HG02885 (cell line): ENCODE data around the gene PHF21A.
"Not testable (repeated sequence)": the region's sequence is repeated elsewhere in the genome, so short reads cannot be mapped to it uniquely, and the experiment has no call there.

Experiments used
- ATAC-seq: cut with Tn5 transposase; IDR thresholded peaks from one replicate; pipeline ENCODE4 v1.9.1; 2021; ENCODE audit warnings: mild to moderate bottlenecking; ENCODE audit not compliant: unreplicated experiment, poor library complexity

The PHF21A gene

GRCh38 chr11:45994371-45995341, 126.6 kb downstream of the PHF21A start:
- no peak for ATAC-seq

- no peak for ATAC-seq
Measured at GRCh38 chr11:45993531-45994001, 127.7 kb downstream of the PHF21A start.

GRCh38 chr11:45988921-45989320, 132.3 kb downstream of the PHF21A start:
- ATAC-seq, result no peak

GRCh38 chr11:45985212-45985611, 136.0 kb downstream of the PHF21A start:
- ATAC-seq, result no peak

GRCh38 chr11:45984192-45984591, 137.1 kb downstream of the PHF21A start:
- no peak for ATAC-seq

GRCh38 chr11:45983471-45983845, 137.8 kb downstream of the PHF21A start:
- no peak for ATAC-seq

GRCh38 chr11:45982656-45983470, 138.4 kb downstream of the PHF21A start:
- no peak for ATAC-seq

- ATAC-seq, result not testable (repeated sequence)
Measured at GRCh38 chr11:45981826-45982225, 139.4 kb downstream of the PHF21A start.

GRCh38 chr11:45974806-45975205, 146.4 kb downstream of the PHF21A start:
- no peak for ATAC-seq

- no peak for ATAC-seq
Measured at GRCh38 chr11:45973601-45974000, 147.7 kb downstream of the PHF21A start.

- ATAC-seq, result no peak
Measured at GRCh38 chr11:45968901-45969300, 152.4 kb downstream of the PHF21A start.

GRCh38 chr11:45967506-45967905, 153.7 kb downstream of the PHF21A start:
- no peak for ATAC-seq

- ATAC-seq, result peak; percentile 80
Measured at GRCh38 chr11:45964911-45965389, 156.3 kb downstream of the PHF21A start.

- ATAC-seq, result no peak
Measured at GRCh38 chr11:45961751-45962240, 159.5 kb downstream of the PHF21A start.

GRCh38 chr11:45960387-45961095, 160.7 kb downstream of the PHF21A start:
- ATAC-seq, result no peak

GRCh38 chr11:45959851-45960250, 161.4 kb downstream of the PHF21A start:
- ATAC-seq, result no peak

GRCh38 chr11:45949992-45950407, 171.3 kb downstream of the PHF21A start:
- ATAC-seq, result no peak

- ATAC-seq, result no peak
Measured at GRCh38 chr11:45948356-45948755, 172.9 kb downstream of the PHF21A start.

- ATAC-seq, result no peak
Measured at GRCh38 chr11:45947885-45948284, 173.4 kb downstream of the PHF21A start.

GRCh38 chr11:45945397-45945999, 175.8 kb downstream of the PHF21A start:
- no peak for ATAC-seq
